Right renal pelvis (tissue), 4 donors: ENCODE data around the gene SOCS6. TPM values are rescaled to one million over a fixed set of nuclear protein-coding genes. Genes with fewer than 3 reads are reported as not detected.

ENCODE experiments used
- polyA plus RNA-seq, 4 donors: library from polyadenylated mRNA; unstranded; fragments of 120-200 nt; gene quantifications; one replicate each; pipeline ENCODE4 v1.2.1, GENCODE V29; 2013; ENCODE audit not compliant: insufficient read length in 4 of 4

SOCS6 gene
- polyA plus RNA-seq, 4 donors, result 27.9 to 35.9 (median 34.0) TPM

Other genes starting within 250 kb of the SOCS6 start
- 10 to 100 TPM; 17.2 to 20.2 (median 18.9) TPM for gene RTTN, start 83.4 kb upstream of the SOCS6 start, polyA plus RNA-seq